Measurements from ENCODE around the gene PSAT1.

GRCh38 chr9:78332381-78332780 lies 35.5 kb downstream of the PSAT1 start:
- TF ChIP-seq, protein P1, sequence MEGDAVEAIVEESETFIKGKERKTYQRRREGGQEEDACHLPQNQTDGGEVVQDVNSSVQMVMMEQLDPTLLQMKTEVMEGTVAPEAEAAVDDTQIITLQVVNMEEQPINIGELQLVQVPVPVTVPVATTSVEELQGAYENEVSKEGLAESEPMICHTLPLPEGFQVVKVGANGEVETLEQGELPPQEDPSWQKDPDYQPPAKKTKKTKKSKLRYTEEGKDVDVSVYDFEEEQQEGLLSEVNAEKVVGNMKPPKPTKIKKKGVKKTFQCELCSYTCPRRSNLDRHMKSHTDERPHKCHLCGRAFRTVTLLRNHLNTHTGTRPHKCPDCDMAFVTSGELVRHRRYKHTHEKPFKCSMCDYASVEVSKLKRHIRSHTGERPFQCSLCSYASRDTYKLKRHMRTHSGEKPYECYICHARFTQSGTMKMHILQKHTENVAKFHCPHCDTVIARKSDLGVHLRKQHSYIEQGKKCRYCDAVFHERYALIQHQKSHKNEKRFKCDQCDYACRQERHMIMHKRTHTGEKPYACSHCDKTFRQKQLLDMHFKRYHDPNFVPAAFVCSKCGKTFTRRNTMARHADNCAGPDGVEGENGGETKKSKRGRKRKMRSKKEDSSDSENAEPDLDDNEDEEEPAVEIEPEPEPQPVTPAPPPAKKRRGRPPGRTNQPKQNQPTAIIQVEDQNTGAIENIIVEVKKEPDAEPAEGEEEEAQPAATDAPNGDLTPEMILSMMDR (IDR thresholded peaks at IDR 0.05; ENCODE audit: borderline replicate concordance, extremely low read depth, low read length, poor library complexity, severe bottlenecking): no peak
- TF ChIP-seq EZH2 (IDR thresholded peaks at IDR 0.05; ENCODE audit: borderline replicate concordance, low read depth, low read length, severe bottlenecking): no peak

Data from DND-41 (cell line).